Suprapubic skin (tissue), 4 donors: ENCODE measurements around the gene PRSS22. TPM values are rescaled to one million over a fixed set of nuclear protein-coding genes. Genes with fewer than 3 reads are reported as not detected.

Experiments
- DNase-seq, 2 donors: peaks; one replicate each; pipeline ENCODE4 v3.0.0-alpha.2; 2019; ENCODE audit warnings: low spot score in 2 of 2
- H3K27ac ChIP-seq: fragments of 200-600 bp; sonication (generic); one replicate; pipeline ENCODE4 v1.5.1; 2019
- H3K27me3 ChIP-seq: fragments of 200-600 bp; sonication (generic); one replicate; pipeline ENCODE4 v1.5.1; 2019
- H3K36me3 ChIP-seq: fragments of 200-600 bp; sonication (generic); one replicate; pipeline ENCODE4 v1.5.1; 2019
- H3K4me1 ChIP-seq: fragments of 200-600 bp; sonication (generic); one replicate; pipeline ENCODE4 v1.5.1; 2019
- H3K4me3 ChIP-seq: fragments of 200-600 bp; sonication (generic); one replicate; pipeline ENCODE4 v1.5.1; 2019; ENCODE audit warnings: mild to moderate bottlenecking
- H3K9me3 ChIP-seq: fragments of 200-600 bp; sonication (generic); one replicate; pipeline ENCODE4 v1.5.1; 2019
- CTCF ChIP-seq, 2 donors: fragments of 200-600 bp in 1 of 2; fragments of 450-650 bp in 1 of 2; sonication (generic) in 1 of 2; IDR thresholded peaks; one replicate each; pipeline ENCODE4 v1.5.1; 2016 to 2019; ENCODE audit warnings: antibody characterized with exemption in 2 of 2, mild to moderate bottlenecking in 1 of 2, moderate library complexity in 1 of 2
- EP300 ChIP-seq: sonication (generic); formaldehyde crosslinking; IDR thresholded peaks from one replicate; pipeline ENCODE4 v1.6.1; 2017; ENCODE audit warnings: antibody characterized with exemption
- POLR2A ChIP-seq, 2 donors: fragments of 450-650 bp; IDR thresholded peaks; one replicate each; pipeline ENCODE4 v1.6.1; 2017; ENCODE audit warnings: antibody characterized with exemption in 2 of 2, mild to moderate bottlenecking in 2 of 2, moderate library complexity in 2 of 2
- POLR2AphosphoS5 ChIP-seq, 3 donors: sonication (generic); formaldehyde crosslinking; IDR thresholded peaks; one replicate each; pipeline ENCODE4 v1.6.1; 2017; ENCODE audit warnings: antibody characterized with exemption in 3 of 3
- WGBS: methylation state at CpG from one replicate; pipeline ENCODE4 v1.1.5; 2018; 5-methylcytosine and 5-hydroxymethylcytosine counted together
- total RNA-seq, 4 donors: library from RNA; depleted of rRNA; stranded (reverse); fragments of >200 nt; gene quantifications; one replicate each; pipeline ENCODE4 v1.1.0, GENCODE V29; 2016

Gene PRSS22
- total RNA-seq, 4 donors from 2014 or later = 1.7 to 8.7 (median 6.7) TPM

GRCh38 chr16:2881783-2882649 lies 24.0 kb upstream of the PRSS22 start:
- peak overlapping the region; percentile 95 for H3K27ac ChIP-seq
- no peaks in the 10 kb centered on the region for H3K36me3 ChIP-seq
- peak overlapping the region; percentile 86 for H3K4me3 ChIP-seq
- TF ChIP-seq CTCF (IDR thresholded peaks at IDR 0.05) = no peak
- no peak for TF ChIP-seq EP300
- TF ChIP-seq POLR2A (IDR thresholded peaks at IDR 0.05) = no peak
- no peak for TF ChIP-seq POLR2AphosphoS5 (IDR thresholded peaks at IDR 0.05)
- peaks cover 16% of the 10 kb centered on the region for H3K4me1 ChIP-seq
- H3K27me3 ChIP-seq = no peaks in the 10 kb centered on the region
- no peak for DNase-seq
- WGBS = 7% methylated on average over 38 of the region's 52 CpGs
- no peaks in the 10 kb centered on the region for H3K9me3 ChIP-seq

GRCh38 chr16:2879854-2880508 lies 22.0 kb upstream of the PRSS22 start:
- 87% methylated on average over 6 of the region's 6 CpGs for WGBS
- DNase-seq = no peak
- no peaks in the 10 kb centered on the region for H3K36me3 ChIP-seq
- H3K27me3 ChIP-seq = no peaks in the 10 kb centered on the region
- no peak overlapping the region for H3K4me3 ChIP-seq
- H3K4me1 ChIP-seq = peaks cover 16% of the 10 kb centered on the region
- TF ChIP-seq CTCF (IDR thresholded peaks at IDR 0.05) (no peak), EP300 (no peak), POLR2AphosphoS5 (IDR thresholded peaks at IDR 0.05) (no peak), POLR2A (IDR thresholded peaks at IDR 0.05) (no peak)
- H3K27ac ChIP-seq = no peak overlapping the region
- H3K9me3 ChIP-seq = no peaks in the 10 kb centered on the region

GRCh38 chr16:2874912-2875362 lies 17.0 kb upstream of the PRSS22 start:
- H3K36me3 ChIP-seq = no peaks in the 10 kb centered on the region
- H3K9me3 ChIP-seq = no peaks in the 10 kb centered on the region
- peaks cover 8% of the 10 kb centered on the region for H3K4me1 ChIP-seq
- DNase-seq = peak; percentile 79 to 87
- no peak overlapping the region for H3K27ac ChIP-seq
- WGBS = 15% methylated on average over 25 of the region's 25 CpGs
- H3K27me3 ChIP-seq = no peaks in the 10 kb centered on the region
- no peak overlapping the region for H3K4me3 ChIP-seq
- TF ChIP-seq POLR2A (IDR thresholded peaks at IDR 0.05) (no peak), POLR2AphosphoS5 (IDR thresholded peaks at IDR 0.05) (no peak), CTCF (IDR thresholded peaks at IDR 0.05) (peak; percentile 94 to 97), EP300 (no peak)

DNA sequence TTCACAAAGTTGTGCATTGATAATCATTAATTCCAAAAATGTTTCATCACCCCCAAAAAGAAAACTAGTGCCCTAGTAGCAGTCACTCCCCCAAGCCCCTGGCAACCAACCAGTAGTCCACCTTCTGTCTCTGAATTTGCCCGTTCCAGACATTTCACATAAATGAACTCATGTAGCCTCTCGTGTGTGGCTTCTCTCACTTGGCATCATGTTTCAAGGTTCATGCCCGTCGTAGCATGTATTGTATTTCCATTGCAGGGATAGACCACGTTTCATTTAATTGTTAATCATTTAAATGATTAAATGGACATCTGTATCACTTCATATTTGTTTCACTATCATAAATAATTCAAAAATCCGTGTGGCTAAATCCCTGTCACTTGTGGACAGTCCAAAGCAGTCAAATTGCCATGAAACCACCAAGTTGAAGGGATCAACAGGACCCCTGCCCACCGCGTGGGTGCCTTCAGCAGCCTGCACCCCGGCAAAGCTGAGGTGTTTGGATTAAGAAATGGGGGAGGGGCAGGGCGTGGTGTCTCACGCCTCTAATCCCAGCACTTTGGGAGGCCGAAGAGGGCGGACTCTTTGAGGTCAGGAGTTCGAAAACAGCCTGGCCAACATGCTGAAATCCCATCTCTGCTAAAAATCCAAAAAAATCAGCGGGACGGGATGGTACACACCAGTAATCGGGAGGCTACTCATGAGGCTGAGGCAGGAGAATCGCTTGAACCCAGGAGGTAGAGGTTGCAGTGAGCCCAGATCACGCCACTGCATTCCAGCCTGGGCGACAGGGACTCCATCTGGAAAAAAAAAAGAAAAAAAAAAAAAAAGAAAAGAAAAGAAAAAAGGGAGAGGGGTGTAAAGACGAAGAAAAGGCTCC lies 16.3 kb upstream of the PRSS22 start:
- Histone ChIP-seq H3K4me3 (no peak overlapping the region), H3K4me1 (peaks cover 8% of the 10 kb centered on the region), H3K27ac (no peak overlapping the region), H3K27me3 (no peaks in the 10 kb centered on the region), H3K9me3 (no peaks in the 10 kb centered on the region), H3K36me3 (no peaks in the 10 kb centered on the region)
- TF ChIP-seq EP300 = no peak
- no peak for TF ChIP-seq POLR2A (IDR thresholded peaks at IDR 0.05)
- no peak for TF ChIP-seq CTCF (IDR thresholded peaks at IDR 0.05)
- no peak for TF ChIP-seq POLR2AphosphoS5 (IDR thresholded peaks at IDR 0.05)
- 56% methylated on average over 21 of the region's 21 CpGs for WGBS
- DNase-seq = no peak
